H1 (cell line): ENCODE data around the gene GPC6. TPM values are rescaled to one million over a fixed set of nuclear protein-coding genes. Genes with fewer than 3 reads are reported as not detected.

Experiments used
- EGR1 ChIP-seq: IDR thresholded peaks from 2 replicates; pipeline ENCODE4 v1.6.1; 2011; ENCODE audit warnings: low read depth, low read length, borderline replicate concordance
- polyA plus RNA-seq, 7 experiments: library from polyadenylated mRNA; depleted of rRNA in 3 of 7; stranded (reverse) in 5 of 7; unstranded in 2 of 7; fragments of >200 nt in 5 of 7; fragments of 200-250 nt in 2 of 7; gene quantifications; 1 replicate in 5 of 7; 2 replicates in 1 of 7; 4 replicates in 1 of 7; pipeline versions ENCODE4 v1.2.1 to v1.2.3, GENCODE V29; 2011 to 2013; ENCODE audit warnings: missing spikeins in 2 of 7, mixed read lengths in 2 of 7
- total RNA-seq: library from RNA; stranded (reverse); fragmentation: NEBNext Ultra II Directional; extraction: Animal tissue kit (Norgen Biotek cat#: 25700); gene quantifications from 2 replicates; pipeline ENCODE4 v1.2.1, GENCODE V29; 2021
- TF ChIP-seq, protein P1 (sequence below): IDR thresholded peaks from 2 replicates; pipeline ENCODE4 v1.6.1; 2012; ENCODE audit warnings: inconsistent platforms

Gene GPC6
- total and polyA plus RNA-seq, 2 of the 8 experiments (the other 6 are each of a cell fraction or from before 2014, with no cell fraction given) = 5.4 to 12.0 TPM

DNA sequence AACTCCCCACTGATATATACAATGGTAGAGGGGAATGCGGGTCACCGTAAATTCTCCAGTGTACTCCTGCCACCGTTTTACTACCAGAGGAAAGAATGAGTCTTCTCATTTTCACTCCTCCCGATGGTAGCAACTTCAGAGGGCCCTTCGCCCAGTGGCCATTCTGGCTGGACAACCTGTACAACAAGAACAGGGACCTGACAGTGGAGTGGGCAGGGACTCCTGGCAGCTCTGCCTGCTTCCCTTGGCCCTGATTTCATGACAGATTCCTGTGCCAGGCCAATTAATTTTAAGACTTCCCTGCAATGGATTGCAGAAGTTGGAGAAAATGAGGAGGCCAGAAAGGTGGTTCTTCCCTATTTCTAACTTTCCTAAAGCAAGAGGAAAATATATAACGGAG is 148.9 kb downstream of the GPC6 start (continued):
- TF ChIP-seq, protein P1, sequence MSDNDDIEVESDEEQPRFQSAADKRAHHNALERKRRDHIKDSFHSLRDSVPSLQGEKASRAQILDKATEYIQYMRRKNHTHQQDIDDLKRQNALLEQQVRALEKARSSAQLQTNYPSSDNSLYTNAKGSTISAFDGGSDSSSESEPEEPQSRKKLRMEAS = no peak
- no peak for TF ChIP-seq EGR1
